AG09319 (cell line): Measurements from ENCODE around the gene P2RX6.

Experiments used
- DNase-seq: peaks from one replicate; pipeline ENCODE4 v3.0.0-alpha.2; 2010; ENCODE audit warnings: low read depth; ENCODE audit errors: extremely low read depth
- TF ChIP-seq, protein P1 (sequence below): IDR thresholded peaks from 2 replicates; pipeline ENCODE4 v1.5.1; 2011; ENCODE audit warnings: low read depth, mild to moderate bottlenecking, inconsistent platforms, low read length, moderate library complexity

The P2RX6 gene

DNA sequence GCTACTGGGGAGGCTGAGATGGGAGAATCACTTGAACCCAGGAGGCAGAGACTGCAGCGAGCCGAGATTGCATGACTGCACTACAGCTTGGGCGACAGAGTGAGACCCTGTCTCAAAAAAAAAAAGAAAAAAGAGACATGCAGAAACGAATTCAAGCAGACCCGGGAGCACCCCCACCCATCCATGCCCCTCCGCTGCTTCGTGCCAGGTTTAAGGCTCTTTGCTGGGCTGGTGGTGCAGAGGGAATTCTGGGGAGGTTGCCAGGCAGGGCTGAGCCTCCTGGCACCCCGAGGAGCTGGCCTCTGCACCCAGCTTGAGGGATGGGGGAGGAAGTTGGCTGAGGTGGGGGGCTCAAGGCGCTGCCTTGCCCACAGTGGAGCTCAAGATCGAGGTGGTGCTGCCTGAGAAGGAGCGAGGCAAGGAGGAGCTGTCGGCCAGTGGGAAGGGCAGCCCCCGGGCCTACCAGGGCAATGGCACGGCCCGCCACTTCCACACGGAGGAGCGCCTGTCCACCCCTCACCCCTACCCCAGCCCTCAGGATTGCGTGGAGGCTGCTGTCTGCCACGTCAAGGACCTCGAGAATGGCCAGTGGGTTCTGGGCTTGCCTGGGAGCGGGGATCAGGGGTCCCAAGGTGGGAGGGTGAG is 41.9 kb upstream of the P2RX6 start:
- DNase-seq = no peak
- TF ChIP-seq, protein P1, sequence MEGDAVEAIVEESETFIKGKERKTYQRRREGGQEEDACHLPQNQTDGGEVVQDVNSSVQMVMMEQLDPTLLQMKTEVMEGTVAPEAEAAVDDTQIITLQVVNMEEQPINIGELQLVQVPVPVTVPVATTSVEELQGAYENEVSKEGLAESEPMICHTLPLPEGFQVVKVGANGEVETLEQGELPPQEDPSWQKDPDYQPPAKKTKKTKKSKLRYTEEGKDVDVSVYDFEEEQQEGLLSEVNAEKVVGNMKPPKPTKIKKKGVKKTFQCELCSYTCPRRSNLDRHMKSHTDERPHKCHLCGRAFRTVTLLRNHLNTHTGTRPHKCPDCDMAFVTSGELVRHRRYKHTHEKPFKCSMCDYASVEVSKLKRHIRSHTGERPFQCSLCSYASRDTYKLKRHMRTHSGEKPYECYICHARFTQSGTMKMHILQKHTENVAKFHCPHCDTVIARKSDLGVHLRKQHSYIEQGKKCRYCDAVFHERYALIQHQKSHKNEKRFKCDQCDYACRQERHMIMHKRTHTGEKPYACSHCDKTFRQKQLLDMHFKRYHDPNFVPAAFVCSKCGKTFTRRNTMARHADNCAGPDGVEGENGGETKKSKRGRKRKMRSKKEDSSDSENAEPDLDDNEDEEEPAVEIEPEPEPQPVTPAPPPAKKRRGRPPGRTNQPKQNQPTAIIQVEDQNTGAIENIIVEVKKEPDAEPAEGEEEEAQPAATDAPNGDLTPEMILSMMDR = no peak

DNA sequence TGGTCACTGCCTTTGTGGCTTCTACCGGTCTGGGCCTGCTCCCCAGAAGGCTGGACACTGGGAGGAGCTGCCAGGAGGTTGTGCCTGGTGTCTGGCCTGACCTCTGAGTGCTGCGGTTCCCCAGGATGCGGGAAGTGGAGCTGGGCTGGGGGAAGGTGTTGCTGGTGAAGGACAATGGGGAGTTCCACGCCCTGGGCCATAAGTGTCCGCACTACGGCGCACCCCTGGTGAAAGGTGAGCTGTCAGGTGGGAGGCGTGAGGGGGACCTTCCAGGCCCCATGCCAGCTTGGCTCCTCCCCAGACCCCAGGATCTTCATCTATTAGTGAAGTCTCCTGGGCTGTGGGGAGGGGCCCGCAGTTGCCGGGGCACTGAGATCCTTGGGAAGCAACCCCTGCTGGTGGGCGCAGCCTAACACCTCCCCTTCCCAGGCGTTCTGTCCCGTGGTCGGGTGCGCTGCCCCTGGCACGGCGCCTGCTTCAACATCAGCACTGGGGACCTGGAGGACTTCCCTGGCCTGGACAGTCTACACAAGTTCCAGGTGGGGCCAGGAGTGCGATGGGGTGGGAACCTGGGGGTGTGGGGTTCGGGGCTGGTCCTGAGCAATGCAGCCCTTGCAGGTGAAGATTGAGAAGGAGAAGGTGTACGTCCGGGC is 41.2 kb upstream of the P2RX6 start:
- TF ChIP-seq, protein P1 = no peak
- no peak for DNase-seq

DNA sequence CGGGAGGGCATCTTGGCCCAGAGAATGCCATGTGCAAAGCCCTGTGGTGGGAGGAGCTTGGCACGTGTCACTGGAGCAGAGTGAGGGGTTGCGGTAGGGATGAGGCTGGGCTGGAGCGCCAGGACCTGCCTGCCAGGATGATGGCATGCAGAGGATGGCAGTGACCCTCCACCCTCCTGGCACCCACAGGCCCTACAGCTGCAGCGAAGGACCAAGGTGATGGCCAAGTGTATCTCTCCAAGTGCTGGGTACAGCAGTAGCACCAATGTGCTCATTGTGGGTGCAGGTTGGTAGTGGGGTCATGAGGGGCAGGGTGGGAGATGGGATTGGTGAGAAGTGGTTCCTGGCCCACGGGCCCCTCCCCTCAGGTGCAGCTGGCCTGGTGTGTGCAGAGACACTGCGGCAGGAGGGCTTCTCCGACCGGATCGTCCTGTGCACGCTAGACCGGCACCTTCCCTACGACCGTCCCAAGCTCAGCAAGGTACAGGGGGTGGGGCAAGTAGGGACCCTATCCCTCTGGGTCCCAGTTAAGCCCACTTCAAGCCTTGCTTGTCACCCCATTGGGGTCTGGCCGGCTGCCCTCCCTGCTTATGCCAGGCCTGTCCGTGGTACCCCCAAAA is 40.5 kb upstream of the P2RX6 start:
- no peak for DNase-seq
- TF ChIP-seq, protein P1 = no peak

DNA sequence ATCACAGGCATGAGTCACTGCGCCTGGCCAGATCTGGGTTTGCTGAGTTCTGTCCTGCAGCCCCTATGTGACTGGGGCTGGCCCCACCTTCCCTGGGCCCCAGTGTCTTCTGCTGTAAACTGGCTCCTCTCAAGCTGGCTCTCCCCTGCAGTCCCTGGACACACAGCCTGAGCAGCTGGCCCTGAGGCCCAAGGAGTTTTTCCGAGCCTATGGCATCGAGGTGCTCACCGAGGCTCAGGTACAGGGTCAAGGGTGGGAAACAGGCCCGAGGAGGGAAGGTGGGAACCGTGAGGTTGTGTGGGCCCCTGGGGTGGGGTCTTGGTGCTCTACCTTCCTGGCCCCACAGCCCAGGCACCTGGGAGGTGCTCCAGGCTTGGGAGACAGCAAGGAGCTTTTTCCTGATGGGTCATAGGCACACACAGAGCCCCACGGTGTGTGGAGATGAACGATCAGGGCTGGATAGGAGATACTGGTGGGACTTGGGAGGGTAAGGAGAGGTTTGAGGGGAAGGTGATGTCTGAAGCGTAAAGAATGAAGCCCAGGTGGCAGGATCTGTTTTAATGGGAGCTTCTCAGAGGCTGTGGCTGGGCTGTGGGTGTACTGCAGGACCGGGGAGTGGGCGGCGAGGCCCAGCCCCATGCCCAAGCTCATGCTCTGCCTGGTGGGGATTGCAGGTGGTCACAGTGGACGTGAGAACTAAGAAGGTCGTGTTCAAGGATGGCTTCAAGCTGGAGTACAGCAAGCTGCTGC is 39.2 kb upstream of the P2RX6 start:
- TF ChIP-seq, protein P1 = no peak
- no peak for DNase-seq

DNA sequence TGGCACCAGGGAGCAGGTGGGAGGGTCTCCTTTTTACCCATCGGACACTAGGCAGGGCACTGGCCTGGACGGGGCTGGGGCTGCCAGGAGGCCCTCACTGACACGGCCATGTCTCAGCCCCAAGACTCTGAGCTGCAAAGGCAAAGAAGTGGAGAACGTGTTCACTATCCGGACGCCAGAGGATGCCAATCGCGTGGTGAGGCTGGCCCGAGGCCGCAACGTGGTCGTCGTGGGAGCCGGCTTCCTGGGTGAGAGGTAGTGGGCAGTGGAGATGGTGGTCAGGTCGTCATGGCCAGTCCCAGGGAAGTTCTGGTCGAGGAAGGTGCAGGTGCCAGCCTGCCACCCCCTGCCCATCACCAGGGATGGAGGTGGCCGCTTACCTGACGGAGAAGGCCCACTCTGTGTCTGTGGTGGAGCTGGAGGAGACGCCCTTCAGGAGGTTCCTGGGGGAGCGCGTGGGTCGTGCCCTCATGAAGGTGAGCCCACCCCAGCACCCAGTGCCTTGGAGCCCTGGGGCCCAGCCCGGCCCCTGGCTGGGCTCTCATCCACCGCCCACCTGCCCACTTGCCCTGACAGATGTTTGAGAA is 38.6 kb upstream of the P2RX6 start:
- TF ChIP-seq, protein P1 = no peak
- no peak for DNase-seq

DNA sequence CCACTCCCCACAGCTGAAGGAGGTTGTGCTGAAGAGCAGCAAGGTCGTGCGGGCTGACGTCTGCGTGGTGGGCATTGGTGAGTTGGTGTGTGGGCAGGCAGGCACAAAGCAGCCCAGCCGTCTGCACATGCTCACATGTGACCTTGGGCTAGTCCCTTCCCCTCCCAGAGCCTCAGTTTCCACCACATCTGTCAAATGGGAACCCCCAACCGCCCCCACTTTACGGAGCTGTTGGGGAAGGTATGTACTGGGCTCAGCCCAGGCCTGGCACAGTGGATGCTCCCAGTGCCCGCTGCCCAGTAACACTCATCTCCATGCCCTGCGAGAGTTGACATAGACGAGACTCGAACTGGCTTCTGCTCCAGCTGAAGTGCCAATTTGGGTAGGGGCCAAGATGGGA is 37.9 kb upstream of the P2RX6 start:
- DNase-seq = no peak
- TF ChIP-seq, protein P1 = no peak
